AG10803 (cell line): ENCODE results near the gene PLSCR4.
"Not testable (repeated sequence)": the region's sequence is repeated elsewhere in the genome, so short reads cannot be mapped to it uniquely, and the experiment has no call there.

Experiments
- DNase-seq: peaks from one replicate; pipeline ENCODE4 v3.0.0; 2010; ENCODE audit warnings: low read depth
- H3K4me3 ChIP-seq: 2 replicates; pipeline ENCODE4 v1.5.1; 2011; ENCODE audit warnings: mild to moderate bottlenecking, low read length, control low read depth
- TF ChIP-seq, protein P1 (sequence below): conservative IDR thresholded peaks from 2 replicates; pipeline ENCODE4 v1.5.1; 2011; ENCODE audit warnings: mild to moderate bottlenecking, low read length, control low read depth, inconsistent platforms

Gene PLSCR4

GRCh38 chr3:146262371-146263110 lies 11.6 kb upstream of the PLSCR4 start:
- no peak overlapping the region for H3K4me3 ChIP-seq
- DNase-seq, result peak; percentile 35
- TF ChIP-seq, protein P1, sequence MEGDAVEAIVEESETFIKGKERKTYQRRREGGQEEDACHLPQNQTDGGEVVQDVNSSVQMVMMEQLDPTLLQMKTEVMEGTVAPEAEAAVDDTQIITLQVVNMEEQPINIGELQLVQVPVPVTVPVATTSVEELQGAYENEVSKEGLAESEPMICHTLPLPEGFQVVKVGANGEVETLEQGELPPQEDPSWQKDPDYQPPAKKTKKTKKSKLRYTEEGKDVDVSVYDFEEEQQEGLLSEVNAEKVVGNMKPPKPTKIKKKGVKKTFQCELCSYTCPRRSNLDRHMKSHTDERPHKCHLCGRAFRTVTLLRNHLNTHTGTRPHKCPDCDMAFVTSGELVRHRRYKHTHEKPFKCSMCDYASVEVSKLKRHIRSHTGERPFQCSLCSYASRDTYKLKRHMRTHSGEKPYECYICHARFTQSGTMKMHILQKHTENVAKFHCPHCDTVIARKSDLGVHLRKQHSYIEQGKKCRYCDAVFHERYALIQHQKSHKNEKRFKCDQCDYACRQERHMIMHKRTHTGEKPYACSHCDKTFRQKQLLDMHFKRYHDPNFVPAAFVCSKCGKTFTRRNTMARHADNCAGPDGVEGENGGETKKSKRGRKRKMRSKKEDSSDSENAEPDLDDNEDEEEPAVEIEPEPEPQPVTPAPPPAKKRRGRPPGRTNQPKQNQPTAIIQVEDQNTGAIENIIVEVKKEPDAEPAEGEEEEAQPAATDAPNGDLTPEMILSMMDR, result no peak

GRCh38 chr3:146259880-146260589 lies 9.1 kb upstream of the PLSCR4 start:
- no peak overlapping the region for H3K4me3 ChIP-seq

DNA sequence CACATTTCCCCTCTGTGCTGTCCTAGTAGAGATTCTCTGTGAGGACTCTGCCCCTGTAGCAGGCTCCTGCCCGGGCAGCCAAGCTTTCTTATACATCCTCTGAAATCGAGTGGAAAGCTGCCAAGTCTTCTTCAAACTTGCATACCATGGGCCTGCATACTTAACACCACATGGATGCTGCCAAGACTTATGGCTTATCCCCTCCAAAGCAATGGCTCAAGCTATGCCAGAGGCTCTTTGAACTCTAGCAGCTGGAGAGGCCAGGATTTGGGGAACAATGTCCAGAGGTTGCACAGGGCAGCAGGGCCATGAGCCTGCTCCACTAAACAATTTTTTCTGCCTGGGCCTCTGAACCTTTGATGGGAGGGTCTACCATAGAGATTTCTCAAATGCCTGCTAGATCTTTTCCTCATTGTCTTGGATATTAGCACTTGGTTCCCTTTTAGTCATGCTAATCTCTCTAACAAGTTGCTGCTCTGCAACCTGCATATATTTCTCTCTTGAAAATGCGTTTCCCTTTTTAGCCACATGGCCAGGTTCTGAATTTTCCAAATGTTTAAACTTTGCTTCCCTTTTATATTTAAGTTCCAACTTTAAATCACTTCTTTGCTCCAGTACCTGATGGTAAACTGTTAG lies 6.1 kb upstream of the PLSCR4 start:
- no peak overlapping the region for H3K4me3 ChIP-seq
- peak; percentile 55 for DNase-seq
- TF ChIP-seq, protein P1, result no peak

More at GRCh38 chr3:146259880-146260589, 9.1 kb upstream of the PLSCR4 start:
- no peak for DNase-seq
- TF ChIP-seq, protein P1, result no peak

DNA sequence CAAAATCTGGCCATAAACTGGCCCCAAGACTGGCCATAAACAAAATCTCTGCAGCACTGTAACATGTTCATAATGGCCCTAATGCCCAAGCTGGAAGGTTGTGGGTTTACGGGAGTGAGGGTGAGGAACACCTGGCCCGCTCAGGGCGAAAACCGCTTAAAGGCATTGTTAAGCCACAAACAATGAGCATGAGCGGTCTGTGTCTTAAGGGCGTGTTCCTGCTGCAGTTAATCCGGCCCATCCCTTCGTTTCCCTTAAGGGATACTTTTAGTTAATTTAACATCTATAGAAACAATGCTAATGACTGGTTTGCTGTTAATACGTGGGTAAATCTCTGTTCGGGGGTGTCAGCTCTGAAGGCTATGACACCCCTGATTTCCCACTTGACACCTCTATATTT lies 1.5 kb upstream of the PLSCR4 start:
- not testable (repeated sequence) for H3K4me3 ChIP-seq, DNase-seq

DNA sequence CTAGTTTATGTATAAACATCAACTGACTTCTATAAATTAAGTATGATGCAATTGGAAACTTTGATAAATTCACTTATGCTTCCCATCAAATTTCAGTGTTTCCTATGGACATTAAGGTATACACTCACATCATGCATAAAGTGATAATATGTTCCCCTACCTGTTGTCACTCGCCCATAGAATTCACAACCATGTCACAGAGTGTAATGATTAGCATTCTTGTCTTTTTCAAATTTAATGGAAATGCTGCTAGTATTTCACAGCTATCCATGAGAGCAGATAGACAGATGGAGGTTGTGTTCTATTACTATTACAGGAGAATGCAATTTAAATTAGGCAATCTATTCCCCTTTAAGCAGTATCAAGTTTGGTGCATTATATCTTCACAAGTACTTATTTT lies 984 bp downstream of the PLSCR4 start:
- TF ChIP-seq, protein P1, result no peak
- DNase-seq, result no peak
- peak overlapping the region; percentile 78 for H3K4me3 ChIP-seq

DNA sequence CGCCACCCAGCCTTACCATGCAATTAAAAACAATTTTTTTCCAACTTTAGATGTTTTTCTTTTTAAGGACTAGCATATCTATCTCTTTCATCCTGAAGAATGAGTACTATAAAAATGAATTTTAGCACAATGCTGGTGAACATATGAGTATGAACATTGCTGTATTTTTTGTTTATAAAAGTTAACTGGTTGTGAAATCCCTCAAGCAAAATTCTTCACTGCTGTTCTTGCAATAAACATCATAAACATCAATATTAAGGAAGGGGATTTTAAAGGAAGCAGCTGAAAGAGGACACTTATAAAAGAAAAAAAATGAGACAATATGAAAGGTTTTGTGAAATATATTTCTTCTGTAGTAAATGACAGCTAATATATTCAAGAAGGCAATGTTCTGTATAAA lies 3.0 kb downstream of the PLSCR4 start:
- H3K4me3 ChIP-seq, result no peak overlapping the region
- DNase-seq, result no peak
- TF ChIP-seq, protein P1, result no peak

DNA sequence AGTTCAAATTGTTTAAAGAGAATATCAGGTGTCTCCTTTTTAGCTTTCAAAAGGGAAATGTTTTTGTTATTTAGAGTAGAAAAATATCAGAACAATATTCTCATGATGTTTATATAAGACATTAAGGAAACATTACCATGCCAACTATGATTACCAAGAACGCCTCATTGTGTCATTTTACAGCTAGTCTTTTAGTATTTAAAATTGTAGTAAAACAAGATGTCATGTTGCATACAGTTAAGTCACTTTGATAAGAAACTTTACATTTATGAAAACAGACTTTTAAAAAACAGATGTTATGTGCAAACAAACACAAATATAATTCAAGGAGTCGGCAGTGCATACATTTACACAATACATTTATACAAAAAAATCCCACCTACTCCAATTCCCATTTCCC lies 4.4 kb downstream of the PLSCR4 start:
- TF ChIP-seq, protein P1, result no peak
- no peak for DNase-seq

More for the DNA sequence above, 4.4 kb downstream of the PLSCR4 start:
- H3K4me3 ChIP-seq, result no peak overlapping the region
